GM19238 (cell line): Measurements from ENCODE around the gene ZMYM3.
"Not testable (repeated sequence)": the region's sequence is repeated elsewhere in the genome, so short reads cannot be mapped to it uniquely, and the experiment has no call there.

Source experiments
- DNase-seq: peaks from one replicate; pipeline ENCODE4 v3.0.0; 2011; ENCODE audit warnings: low spot score; ENCODE audit not compliant: insufficient read length

ZMYM3 gene

GRCh38 chrX:71254092-71254963, at the start of gene ZMYM3:
Gene ZMYM3 (minus strand): TSS chrX:71254140. CDS start chrX:71253255, 885 bp downstream.
- DNase-seq = peak; percentile 73

- DNase-seq = no peak
Observed at GRCh38 chrX:71302461-71303213, 48.7 kb upstream of the ZMYM3 start.

- no peak for DNase-seq
Observed at GRCh38 chrX:71301195-71301924, 47.4 kb upstream of the ZMYM3 start, which contains the start of gene ITGB1BP2. Gene ITGB1BP2 (plus strand): TSS chrX:71301750. CDS start chrX:71301807, 57 bp downstream.

- not testable (repeated sequence) for DNase-seq
Observed at GRCh38 chrX:71300495-71300894, 46.6 kb upstream of the ZMYM3 start.

GRCh38 chrX:71300064-71300463, 46.1 kb upstream of the ZMYM3 start:
- DNase-seq = not testable (repeated sequence)

GRCh38 chrX:71298119-71298518, 44.2 kb upstream of the ZMYM3 start:
- no peak for DNase-seq

- no peak for DNase-seq
Observed at GRCh38 chrX:71296806-71297205, 42.9 kb upstream of the ZMYM3 start.

GRCh38 chrX:71292669-71293365, 38.9 kb upstream of the ZMYM3 start:
- no peak for DNase-seq

- no peak for DNase-seq
Observed at GRCh38 chrX:71291381-71291780, 37.4 kb upstream of the ZMYM3 start.

GRCh38 chrX:71285929-71286328, 32.0 kb upstream of the ZMYM3 start:
- DNase-seq = no peak

- peak; percentile 52 for DNase-seq
Observed at GRCh38 chrX:71283403-71284143, 29.6 kb upstream of the ZMYM3 start, which contains the start of gene NONO. Gene NONO (plus strand): TSS chrX:71283635. CDS start chrX:71290638, 7,003 bp downstream.

- no peak for DNase-seq
Observed at GRCh38 chrX:71282514-71283402, 28.8 kb upstream of the ZMYM3 start.

GRCh38 chrX:71281300-71281699, 27.4 kb upstream of the ZMYM3 start:
- not testable (repeated sequence) for DNase-seq

GRCh38 chrX:71272313-71272712, 18.4 kb upstream of the ZMYM3 start:
- not testable (repeated sequence) for DNase-seq

- DNase-seq = no peak
Observed at GRCh38 chrX:71269801-71270395, 16.0 kb upstream of the ZMYM3 start.

GRCh38 chrX:71268624-71269023, 14.7 kb upstream of the ZMYM3 start:
- not testable (repeated sequence) for DNase-seq

GRCh38 chrX:71256856-71257255, 2.9 kb upstream of the ZMYM3 start:
- DNase-seq = no peak

GRCh38 chrX:71256051-71256450, 2.1 kb upstream of the ZMYM3 start:
- DNase-seq = no peak
